ENCODE results near the gene HOXB1.
"Not testable (repeated sequence)": the region's sequence is repeated elsewhere in the genome, so short reads cannot be mapped to it uniquely, and the experiment has no call there.

Gene HOXB1

DNA sequence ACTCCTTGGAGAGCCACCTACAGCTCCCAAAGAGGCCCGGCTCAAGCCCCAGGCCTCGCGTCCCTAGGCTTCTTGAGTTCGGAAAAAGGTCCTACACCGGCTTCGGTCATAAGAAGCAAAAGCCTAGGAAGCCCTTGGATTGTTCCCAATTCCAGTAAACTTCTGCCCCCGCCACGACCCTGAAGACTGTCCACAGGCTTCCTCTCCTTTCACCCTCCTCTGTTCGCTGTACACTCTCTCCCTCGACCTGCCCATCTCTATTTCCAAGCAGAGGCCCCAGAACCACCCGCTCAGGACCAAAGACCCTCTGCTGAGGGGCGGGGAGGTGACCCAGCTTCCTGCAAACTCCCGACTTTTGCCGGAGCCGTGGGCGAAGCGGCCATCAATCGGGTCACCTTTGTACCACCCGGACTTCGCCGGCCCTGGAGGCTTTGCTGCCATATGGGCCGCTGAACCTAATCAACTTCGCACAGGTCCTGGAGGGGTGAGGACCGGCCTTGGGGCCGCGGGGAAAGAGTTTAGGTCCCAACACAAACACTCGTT, 11.4 kb upstream of the HOXB1 start:
- no peak for DNase-seq

DNA sequence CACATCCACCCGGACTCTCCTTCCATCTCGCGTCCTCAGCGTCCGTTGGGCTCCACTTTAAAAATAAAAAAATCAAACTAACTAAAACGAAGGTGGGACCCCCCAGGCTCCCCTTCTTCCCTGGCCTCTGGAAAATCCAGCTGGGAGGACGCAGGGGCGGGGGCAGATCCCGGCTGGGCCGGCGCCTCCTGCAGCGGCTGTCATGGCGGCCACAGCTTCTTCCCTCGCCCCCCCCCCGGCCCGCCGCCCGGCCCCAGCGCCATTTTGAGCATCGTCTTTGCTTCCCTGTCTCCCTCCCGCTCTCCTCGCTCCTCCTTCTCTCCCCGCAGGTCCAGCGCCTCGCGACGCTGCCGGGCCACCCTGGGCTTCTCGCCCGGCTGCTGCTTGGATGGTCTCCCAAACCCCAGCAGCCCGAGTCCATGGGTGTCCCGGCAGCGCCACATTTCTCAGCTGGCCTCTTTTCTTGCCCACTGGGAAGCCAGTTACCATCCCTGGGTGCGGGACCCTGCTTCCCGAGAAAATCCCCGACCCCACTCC, 10.8 kb upstream of the HOXB1 start:
- DNase-seq = no peak

DNA sequence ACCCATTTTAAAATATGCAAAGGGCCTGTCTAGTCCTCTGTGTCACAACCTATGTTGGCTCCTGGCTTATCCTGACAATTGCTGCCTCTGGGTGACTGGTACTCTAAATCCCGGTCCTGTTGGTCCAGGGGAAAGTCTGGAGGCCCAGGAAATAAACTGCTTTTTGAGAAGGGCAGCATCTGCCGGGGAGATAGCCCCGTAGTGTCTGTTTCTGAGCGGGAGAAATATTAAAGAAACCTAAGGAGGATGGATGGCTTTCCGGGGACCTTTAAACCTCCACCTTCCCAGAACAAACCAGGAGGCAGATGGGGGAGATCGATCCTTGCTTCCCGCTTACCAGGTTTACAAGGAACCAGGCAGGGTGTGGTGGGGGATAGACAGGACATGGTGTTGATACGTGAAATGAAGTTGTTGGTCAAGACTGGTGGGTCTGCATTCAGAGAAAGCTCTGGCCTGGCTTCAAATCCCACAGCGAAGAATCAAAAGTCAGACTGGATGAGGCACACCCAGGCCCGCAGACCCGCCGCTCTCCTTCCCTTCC, 10.3 kb upstream of the HOXB1 start:
- DNase-seq = no peak

DNA sequence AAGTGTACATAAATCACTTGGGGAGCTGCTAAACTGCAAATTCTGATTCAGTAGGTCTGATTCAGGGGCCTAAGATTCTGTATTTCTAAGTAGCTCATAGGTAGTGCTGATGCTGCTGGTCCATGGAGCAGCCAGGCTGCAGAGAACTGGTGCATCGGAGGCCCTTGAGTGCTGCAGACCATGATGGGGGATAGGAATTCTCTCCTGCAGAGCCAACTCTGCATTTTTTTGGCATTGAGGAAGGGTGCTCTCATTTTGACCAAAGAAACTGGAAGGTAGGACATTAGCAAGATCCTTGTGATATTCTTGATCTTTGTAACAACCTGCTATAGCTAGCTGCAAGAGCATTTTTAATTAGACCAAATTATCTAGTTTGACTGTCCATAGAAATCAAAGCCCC, 9.4 kb upstream of the HOXB1 start:
- no peak for DNase-seq

DNA sequence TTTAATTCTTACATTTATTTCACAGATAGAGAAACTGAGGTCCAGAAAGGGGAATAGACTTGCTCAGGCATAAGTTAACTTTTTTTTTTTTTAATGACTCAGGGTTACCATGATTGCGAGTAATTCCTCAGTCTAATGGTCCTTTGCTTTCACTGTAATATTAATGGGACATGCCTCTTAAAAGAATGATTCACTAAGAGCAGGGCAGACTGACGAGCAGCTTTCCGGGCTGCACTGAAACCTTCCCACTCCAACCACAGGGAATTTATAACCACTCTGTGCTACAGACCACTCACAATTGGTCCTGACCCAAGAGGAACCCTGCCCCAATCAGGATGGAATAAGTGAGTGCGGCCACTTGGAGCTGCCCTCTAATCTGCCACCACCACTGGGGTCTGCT, 8.4 kb upstream of the HOXB1 start:
- no peak for DNase-seq

DNA sequence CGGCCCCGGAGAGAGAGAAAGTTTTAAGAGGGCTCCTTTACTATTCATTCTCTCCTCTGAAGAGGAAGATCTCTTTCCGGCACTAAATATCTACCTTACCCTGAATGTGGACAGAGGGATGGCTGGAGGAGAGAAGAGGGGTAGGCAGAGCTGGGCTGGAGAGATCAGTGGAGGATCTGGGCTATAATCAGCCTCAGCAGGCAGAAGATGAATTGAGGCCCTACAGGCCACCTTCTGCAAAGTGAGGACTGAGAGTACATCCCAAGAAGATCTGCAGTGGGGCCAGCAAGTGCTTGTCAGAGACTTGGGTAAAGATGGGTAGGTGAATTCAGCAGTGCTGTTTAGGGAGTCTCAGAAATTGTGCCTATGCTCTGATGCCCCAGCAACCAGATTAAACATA, 6.5 kb upstream of the HOXB1 start:
- DNase-seq = no peak

DNA sequence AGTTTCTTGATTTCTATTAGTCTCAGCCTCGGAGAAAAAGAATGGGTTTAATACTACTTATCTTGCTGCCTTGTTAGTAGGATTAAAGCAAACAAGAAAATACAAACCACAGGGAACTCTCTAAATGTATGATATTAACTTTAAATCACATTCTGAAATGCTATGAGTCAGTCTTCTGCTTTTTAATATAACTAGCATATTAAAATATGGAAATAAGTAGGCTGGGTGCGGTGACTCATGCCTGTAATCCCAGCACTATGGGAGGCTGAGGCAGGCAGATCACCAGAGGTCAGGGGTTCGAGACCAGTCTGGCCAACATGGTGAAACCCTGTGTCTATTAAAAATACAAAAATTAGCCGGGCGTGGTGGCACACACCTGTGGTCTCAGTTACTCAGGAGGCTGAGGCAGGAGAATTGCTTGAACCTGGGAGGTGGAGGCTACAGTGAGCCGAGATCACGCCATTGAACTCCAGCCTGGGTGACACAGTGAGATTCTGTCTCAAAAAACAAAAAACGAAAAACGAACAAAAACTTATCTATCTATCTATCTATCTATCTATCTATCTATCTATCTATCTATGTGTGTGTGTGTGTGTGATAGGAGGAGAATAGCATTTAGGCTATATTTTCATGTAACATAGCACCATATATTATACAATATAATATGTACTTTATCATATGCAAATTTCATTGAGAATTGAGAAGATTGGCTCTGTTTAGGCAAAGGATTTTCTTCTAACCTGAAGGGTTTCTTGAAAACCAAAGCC, 5.2 kb upstream of the HOXB1 start:
- DNase-seq = not testable (repeated sequence)

DNA sequence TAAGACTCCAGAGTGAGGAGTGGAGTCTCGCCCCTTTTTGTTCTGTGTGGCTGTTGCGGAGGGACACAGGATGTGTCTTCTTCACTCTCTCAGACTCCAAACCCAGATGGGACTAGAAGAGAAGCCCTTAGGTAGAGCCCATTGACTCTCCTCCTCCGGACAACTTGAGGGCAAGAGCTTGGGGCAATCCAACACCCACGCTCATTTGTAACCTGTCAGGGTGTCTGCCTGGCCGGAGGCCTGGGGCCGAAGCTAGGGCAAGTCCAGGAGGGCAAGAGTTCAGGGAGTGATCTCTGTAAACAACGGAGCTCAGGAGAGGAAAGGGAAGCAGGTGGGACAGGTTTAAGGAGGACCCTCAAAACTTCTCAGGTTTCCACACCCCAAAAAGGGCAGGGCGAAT, 1.4 kb upstream of the HOXB1 start:
- no peak for DNase-seq

DNA sequence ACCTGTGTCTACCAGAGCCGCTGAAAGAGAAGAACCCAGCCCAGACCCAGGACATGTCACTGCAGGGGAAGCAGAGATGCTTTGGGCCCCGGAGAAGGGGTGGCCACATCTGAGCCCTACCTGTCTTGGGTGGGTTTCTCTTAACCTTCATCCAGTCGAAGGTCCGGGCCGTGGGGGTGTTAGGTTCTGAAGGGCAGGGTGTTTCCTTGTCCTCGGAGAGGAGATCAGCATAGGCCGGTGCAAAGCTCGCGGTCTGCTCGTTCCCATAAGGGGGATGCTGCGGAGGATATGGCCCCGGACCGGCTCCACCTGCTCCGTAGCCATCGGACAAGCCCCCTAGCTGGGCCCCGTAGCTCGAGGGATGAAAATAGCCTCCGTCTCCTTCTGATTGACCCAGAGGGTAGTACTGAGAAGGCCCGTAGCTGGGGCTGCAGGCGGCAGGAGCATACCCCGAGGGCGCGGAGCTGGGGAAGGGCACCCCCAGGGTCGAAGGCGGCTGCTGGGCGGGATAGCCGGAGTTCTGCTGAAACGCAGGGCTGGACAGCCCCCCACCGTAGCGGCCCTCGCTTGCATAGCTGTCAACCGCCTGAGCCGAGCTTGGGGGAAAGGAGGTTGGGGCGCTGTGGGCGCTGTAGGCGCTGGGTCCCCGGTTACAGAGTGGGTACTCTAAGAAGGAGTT, 464 bp downstream of the HOXB1 start:
- no peak for DNase-seq

DNA sequence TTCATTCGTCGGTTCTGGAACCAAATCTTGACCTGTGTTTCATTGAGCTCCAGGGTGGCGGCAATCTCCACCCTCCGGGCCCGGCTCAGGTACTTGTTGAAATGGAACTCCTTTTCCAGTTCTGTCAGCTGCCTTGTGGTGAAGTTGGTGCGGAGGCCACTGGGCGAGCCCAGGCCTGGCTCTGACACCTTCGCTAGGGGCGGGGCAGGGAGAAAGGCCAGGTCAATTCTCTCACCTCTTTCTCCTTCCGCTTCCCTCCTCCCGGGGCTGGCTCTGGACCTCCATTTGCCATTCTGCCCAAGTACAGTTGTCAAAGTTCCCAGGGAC, 1.2 kb downstream of the HOXB1 start:
- DNase-seq = no peak

DNA sequence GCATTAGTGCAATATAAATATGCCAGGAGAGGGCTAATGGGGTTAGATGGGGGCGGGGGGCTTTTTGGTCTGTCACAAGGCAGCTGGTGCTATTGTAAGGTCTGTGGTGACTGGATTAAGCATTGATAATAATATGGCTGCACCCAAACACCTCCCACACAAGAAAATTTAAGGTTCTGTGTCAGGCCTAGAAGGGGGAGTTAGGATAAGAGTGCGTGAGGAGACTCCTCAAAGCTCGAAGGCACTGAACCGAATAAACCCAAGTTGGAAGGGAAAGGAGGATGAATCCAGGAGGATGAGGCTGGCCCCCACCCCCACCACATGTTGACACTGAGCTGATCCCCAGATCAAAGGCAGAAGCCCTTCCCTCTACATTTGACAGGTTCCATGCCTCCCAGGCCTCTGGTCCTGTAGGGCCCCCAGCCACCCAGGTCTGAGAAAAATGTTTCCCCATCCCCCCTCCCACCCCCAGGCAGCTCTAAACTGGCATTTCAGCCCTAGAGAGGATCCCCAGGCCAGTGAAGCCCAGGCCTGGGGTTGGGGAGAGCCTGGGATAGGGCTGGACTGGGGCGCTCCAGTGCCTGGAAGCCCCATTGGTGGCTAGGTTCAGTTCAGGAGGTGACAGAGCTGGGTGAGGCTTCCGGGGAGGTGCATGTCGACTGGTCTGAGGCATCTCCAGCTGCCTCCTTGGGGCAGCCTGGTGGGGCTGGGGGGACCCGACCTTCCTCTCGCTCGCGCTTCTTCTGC, 1.7 kb downstream of the HOXB1 start:
- no peak for DNase-seq

DNA sequence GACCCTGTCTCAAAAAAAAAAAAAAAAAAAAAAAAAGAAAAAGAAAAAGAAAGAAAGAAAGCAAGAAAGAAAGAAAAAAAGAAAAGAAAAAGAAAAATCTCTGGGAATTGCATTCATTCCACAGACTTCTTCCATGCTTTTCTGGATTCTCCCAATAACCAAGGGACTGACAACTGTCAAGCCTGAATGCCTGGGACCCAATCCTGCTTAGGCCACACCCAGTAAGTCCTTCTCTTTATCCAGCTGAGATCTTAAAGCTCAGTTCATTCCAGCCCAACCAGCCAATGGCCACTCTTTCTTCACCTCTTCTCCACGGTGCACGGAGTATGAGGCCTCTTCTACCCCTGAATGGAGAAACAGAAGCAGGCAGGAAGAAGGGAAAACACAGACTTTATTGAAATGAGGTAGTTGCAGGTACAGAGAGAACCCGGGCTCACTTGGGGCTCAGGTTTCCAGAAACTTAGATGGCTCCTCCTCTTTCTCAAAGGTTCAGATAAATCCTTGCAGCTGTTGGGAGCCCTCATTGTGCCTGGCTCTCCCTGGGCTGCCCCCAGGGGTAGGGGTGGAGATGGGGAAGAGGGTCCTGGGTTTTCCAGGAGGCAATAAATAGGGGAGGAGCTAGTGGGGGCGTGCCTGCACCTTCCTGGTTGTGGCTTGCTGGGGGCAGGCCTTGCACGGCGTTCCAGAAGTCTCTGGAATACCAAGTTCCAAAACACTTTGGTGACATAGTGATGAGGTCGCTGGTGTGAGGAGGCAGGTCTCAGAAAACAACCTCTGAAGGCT, 2.5 kb downstream of the HOXB1 start:
- no peak for DNase-seq

DNA sequence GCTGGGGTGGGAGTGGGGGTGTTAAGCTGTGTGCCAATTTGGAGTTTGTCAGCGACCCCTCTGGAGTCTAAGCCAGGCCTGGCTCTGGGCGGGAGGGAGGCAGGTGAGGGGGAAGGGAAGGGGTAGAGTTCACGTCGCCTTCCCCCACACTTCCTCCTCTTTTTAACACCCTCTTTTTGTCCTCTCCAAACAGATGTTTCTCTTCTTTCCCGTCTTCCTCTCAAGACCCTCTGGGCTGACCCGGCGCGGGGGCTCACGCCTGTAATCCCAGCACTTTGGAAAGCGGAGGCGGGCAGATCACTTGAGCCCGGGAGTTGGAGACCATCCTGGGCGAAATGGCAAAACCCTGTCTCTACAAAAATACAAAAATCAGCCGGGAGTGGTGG, 3.3 kb downstream of the HOXB1 start:
- DNase-seq = no peak

DNA sequence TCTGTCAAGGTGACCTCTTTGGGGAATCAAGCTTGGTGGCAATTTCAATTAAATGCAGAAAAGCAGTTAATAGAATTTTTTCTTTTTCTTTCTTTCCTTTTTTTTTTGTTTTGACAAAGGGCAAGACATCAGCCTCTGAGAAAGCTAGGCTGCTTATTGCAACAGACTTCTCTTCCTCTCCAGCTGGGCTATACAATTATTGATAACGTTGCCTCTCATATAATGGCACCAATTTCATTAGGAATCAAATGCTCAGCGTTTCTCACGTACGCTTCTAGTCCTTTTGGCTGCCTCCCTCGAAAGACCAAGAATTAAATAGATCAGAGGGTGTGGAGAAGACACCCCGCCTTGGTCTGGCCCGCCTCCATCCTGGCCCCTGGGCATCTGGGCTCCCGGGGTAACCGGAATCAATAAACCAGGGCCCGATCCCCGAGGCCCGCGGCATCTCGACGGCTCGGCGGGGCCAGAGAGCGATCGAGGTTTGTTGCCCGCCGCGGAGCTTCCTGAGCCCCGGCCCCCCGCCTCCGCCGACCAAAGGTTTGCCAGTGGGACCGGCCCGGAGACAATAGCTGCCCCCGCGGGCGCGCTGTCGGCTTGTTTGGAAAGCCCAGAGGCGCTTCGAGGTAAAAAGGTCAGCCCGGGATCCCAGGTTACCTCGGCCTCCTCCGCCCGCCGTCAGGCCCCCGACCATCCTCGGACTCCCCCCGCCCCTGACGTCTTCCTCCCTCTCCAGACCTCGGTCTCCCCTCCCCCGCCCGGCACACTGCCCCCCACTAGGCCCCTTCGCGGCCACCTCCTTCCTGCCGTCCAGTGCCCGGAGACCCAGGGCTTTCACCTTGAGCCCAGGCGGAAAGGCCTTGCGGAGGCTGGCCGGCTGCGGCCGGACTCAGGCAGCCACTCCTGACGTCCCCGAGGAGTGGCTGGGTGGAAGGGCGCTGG, 3.9 kb downstream of the HOXB1 start:
- no peak for DNase-seq

DNA sequence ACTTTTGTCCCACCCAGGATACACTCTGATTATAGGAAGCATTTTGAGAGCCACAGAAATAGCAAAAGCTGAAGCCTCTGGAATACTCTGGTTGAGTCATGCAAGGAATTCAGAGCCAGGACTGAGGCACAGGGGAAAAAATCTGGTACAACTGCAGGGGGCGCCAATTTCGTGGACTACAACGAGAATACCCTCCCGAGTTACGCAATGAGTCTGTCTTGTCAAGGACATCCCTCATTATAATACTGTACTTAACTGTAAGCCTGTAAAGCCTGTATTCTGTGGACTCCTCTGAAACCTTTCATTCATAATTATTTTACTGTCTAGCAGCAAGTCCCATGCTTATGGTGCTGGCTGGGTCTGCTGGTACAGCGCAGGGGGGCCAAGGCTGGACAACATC, 7.8 kb downstream of the HOXB1 start:
- no peak for DNase-seq

DNA sequence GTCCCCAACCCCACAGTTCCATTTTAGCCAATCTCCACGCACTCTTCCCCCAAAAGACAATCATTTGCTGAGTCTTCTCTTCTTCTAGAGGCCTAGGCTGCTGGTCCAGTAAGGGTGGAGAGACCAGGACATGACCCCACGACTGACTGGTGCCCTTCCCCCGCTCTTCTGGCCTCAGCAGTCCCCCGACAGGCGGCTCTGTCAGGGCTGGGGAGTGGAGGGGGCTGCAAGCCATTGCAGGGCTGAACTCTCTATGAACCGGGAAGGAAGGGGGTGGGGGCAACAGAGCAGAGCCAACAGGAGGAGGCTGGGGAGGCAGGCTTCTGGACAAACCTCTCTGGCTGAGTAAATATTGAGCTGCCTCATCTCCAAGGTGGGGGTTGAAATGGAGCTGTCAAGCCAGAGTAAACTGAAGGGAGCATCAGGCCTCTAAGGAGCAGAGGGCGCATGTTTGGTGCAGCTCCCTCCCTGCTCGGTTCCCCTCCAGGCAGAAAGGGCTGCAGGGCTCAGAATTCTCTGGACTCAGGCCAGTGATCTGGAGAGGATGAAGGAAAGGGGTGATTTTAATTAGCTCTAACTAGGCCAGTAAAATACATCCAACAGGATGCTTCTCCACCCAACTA, 8.7 kb downstream of the HOXB1 start:
- DNase-seq = no peak

DNA sequence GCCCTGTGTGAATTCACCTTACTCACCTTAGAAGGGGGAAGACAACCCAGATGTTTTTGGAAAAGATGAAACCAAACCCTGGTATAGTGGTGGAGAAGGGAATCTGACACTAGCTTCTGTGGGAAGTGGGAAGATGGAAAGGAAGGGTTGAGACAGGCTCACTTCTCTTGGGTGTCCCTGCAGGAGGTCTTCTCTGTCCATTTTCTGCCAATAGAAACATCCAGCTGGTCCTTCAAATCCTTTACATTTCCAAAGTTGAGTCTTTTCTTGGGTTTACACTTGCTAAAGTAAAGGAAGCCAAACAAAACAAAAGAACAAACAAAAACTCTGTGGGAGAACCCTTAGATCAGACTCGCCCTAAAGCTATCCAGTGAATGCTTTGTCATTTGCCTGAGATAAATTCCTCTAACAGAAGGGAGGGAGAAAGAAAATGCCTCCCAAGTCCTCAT, 10.2 kb downstream of the HOXB1 start:
- no peak for DNase-seq

DNA sequence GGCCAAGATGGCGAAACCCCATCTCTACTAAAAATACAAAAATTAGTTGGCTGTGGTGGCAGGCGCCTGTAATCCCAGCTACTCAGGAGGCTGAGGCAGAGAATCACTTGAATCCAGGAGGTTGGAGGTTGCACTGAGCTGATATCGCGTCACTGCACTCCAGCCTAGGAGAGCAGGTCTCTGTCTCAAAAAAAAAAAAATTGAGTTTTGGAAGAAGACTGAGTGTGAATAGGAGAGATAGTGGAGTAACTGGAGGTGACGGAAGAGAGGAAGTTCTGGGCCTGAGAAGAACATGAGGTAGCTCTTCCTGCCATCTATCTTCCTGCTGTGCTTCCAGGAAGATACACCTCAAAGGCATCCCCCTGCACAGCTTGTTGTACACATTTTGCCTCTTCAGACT, 11.4 kb downstream of the HOXB1 start:
- DNase-seq = no peak

DNA sequence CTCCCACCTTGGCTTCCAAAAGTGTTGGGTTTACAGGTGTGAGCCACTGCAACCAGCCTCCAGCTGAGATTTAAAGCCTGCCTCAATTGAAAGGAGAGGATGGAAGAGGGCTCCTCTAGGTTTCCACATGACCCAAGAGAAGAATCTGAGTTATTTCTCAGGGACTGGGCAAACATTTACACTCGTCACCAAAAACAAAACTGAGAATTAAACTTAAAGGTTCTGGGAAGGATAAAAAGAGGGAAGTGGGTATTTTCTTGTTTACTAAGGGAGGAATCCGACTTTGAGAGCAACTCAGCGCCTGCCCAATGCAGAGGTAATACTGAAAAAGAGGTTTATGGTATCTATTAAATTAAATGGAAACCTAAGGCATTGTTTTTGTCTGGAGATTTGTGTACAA, 13.3 kb downstream of the HOXB1 start:
- no peak for DNase-seq

All from NCI-H526 (cell line).